HepG2 (cell line): ENCODE measurements around the gene ANXA6. TPM values are rescaled to one million over a fixed set of nuclear protein-coding genes. Genes with fewer than 3 reads are reported as not detected.
A peak's percentile ranks its signal among the peaks of the same experiment; 100 is the strongest.

Experiments
- AGO2 ChIP-seq: fragments of 200-400 bp; formaldehyde crosslinking; optimal IDR thresholded peaks from 2 replicates; pipeline ENCODE3; 2017; ENCODE audit warnings: mild to moderate bottlenecking, low read depth, low read length, moderate library complexity
- ARHGAP35 ChIP-seq: sonication (generic); formaldehyde crosslinking; IDR thresholded peaks from 2 replicates; pipeline ENCODE4 v1.9.0; 2022; ENCODE audit warnings: mild to moderate bottlenecking, inconsistent platforms, moderate library complexity, missing genetic modification reagents, borderline replicate concordance
- CBX2 ChIP-seq, 2 experiments: fragments of 200-600 bp in 1 of 2; sonication (generic); formaldehyde crosslinking in 1 of 2; IDR thresholded peaks; 2 replicates each; pipeline versions ENCODE4 v1.7.0 to v1.8.1; 2018 to 2022; ENCODE audit warnings: low read depth in 2 of 2, low read length in 1 of 2, mild to moderate bottlenecking in 1 of 2, missing genetic modification reagents in 1 of 2
- FOXP4 ChIP-seq: sonication (generic); formaldehyde crosslinking; IDR thresholded peaks from 2 replicates; pipeline ENCODE4 v1.4.0; 2020; ENCODE audit warnings: missing genetic modification reagents
- GATA4 ChIP-seq: sonication (generic); IDR thresholded peaks from 2 replicates; pipeline ENCODE4 v1.6.1; 2016; ENCODE audit warnings: antibody characterized with exemption, low read depth, borderline replicate concordance
- GZF1 ChIP-seq: sonication (generic); formaldehyde crosslinking; IDR thresholded peaks from 2 replicates; pipeline ENCODE4 v1.5.1; 2020; ENCODE audit warnings: mild to moderate bottlenecking, missing genetic modification reagents
- HMGA1 ChIP-seq: sonication (generic); formaldehyde crosslinking; conservative IDR thresholded peaks from 2 replicates; pipeline ENCODE4 v1.4.0; 2020; ENCODE audit warnings: missing genetic modification reagents
- KDM6A ChIP-seq: IDR thresholded peaks from 2 replicates; pipeline ENCODE4 v1.6.1; 2016; ENCODE audit warnings: low read depth
- MTA1 ChIP-seq: sonication (generic); formaldehyde crosslinking; IDR thresholded peaks from 2 replicates; pipeline ENCODE4 v1.4.0; 2020; ENCODE audit warnings: missing genetic modification reagents, mild to moderate bottlenecking, borderline replicate concordance
- REST ChIP-seq, 2 experiments: IDR thresholded peaks; 2 replicates each; pipeline ENCODE4 v1.6.1; 2011 to 2012; ENCODE audit warnings: low read length in 2 of 2, borderline replicate concordance in 1 of 2, low read depth in 1 of 2, mild to moderate bottlenecking in 1 of 2, moderate library complexity in 1 of 2
- TCF12 ChIP-seq, 2 experiments: fragments of 450-650 bp in 1 of 2; sonication (generic) in 1 of 2; formaldehyde crosslinking in 1 of 2; IDR thresholded peaks; 2 replicates each; pipeline versions ENCODE4 v1.6.1 to v1.8.0; 2017 to 2022; ENCODE audit warnings: antibody characterized with exemption in 1 of 2, mild to moderate bottlenecking in 1 of 2, missing genetic modification reagents in 1 of 2, moderate library complexity in 1 of 2
- TEAD3 ChIP-seq: optimal IDR thresholded peaks from 2 replicates; pipeline ENCODE3; 2016; ENCODE audit warnings: borderline replicate concordance
- ZFX ChIP-seq: sonication (generic); formaldehyde crosslinking; IDR thresholded peaks from 2 replicates; pipeline ENCODE4 v1.4.0; 2020; ENCODE audit warnings: mild to moderate bottlenecking, low read depth, missing genetic modification reagents, moderate library complexity
- ZNF503 ChIP-seq: sonication (generic); formaldehyde crosslinking; IDR thresholded peaks from 2 replicates; pipeline ENCODE4 v1.4.0; 2020; ENCODE audit warnings: missing genetic modification reagents
- ZNF562 ChIP-seq: sonication (generic); formaldehyde crosslinking; IDR thresholded peaks from 2 replicates; pipeline ENCODE4 v1.8.0; 2022; ENCODE audit warnings: missing genetic modification reagents, borderline replicate concordance
- ZNF570 ChIP-seq: sonication (generic); formaldehyde crosslinking; IDR thresholded peaks from 2 replicates; pipeline ENCODE4 v1.4.0; 2020; ENCODE audit warnings: mild to moderate bottlenecking, missing genetic modification reagents, borderline replicate concordance
- ZNF674 ChIP-seq: sonication (generic); formaldehyde crosslinking; IDR thresholded peaks from 2 replicates; pipeline ENCODE4 v1.5.0; 2020; ENCODE audit warnings: low read depth, mild to moderate bottlenecking, missing genetic modification reagents
- ZNF768 ChIP-seq: sonication (generic); formaldehyde crosslinking; IDR thresholded peaks from 2 replicates; pipeline ENCODE4 v1.4.0; 2020; ENCODE audit warnings: missing genetic modification reagents
- ZNF781 ChIP-seq: sonication (generic); formaldehyde crosslinking; IDR thresholded peaks from 2 replicates; pipeline ENCODE4 v1.5.1; 2020; ENCODE audit warnings: borderline replicate concordance, mild to moderate bottlenecking, missing genetic modification reagents; ENCODE audit errors: not compliant biosample characterization
- ZNF816 ChIP-seq: sonication (generic); formaldehyde crosslinking; IDR thresholded peaks from 2 replicates; pipeline ENCODE4 v1.8.0; 2022; ENCODE audit warnings: missing genetic modification reagents, mild to moderate bottlenecking, borderline replicate concordance
- polyA plus RNA-seq, 8 experiments: library from polyadenylated mRNA; depleted of rRNA in 3 of 8; stranded (reverse) in 7 of 8; unstranded in 1 of 8; fragments of >200 nt; fragmentation: Illumina TruSeq in 4 of 8; extraction: Trizol in 4 of 8; gene quantifications; 2 replicates each; pipeline versions ENCODE4 v1.2.1 to v1.2.3, GENCODE V29; 2011 to 2016; ENCODE audit warnings: low read depth in 4 of 8, missing spikeins in 1 of 8, mixed read lengths in 1 of 8; ENCODE audit not compliant: insufficient read depth in 1 of 8
- total RNA-seq, 5 experiments: library from RNA; depleted of rRNA; stranded (reverse); fragments of >200 nt; fragmentation: Illumina TruSeq; extraction: Trizol; gene quantifications; 2 replicates each; pipeline ENCODE4 v1.2.3, GENCODE V29; 2016; ENCODE audit warnings: low read depth in 1 of 5

ANXA6 gene
- total and polyA plus RNA-seq, 2 of the 13 experiments (the other 11 are each of a cell fraction or from before 2014, with no cell fraction given): 103 to 125 TPM

- TF ChIP-seq REST (IDR thresholded peaks at IDR 0.05; ENCODE audit: borderline replicate concordance in 1 of 2, low read depth in 1 of 2, low read length in 2 of 2): no peak
- no peak for TF ChIP-seq MTA1
- TF ChIP-seq AGO2: peak; percentile 24
- no peak for TF ChIP-seq FOXP4 (CRISPR knock-in tag)
- no peak for TF ChIP-seq ARHGAP35 (CRISPR knock-in tag)
- no peak for TF ChIP-seq ZNF570
- TF ChIP-seq HMGA1: no peak
- TF ChIP-seq GATA4: no peak
- peak; percentile 4 for TF ChIP-seq ZFX (CRISPR knock-in tag)
- no peak for TF ChIP-seq TCF12 (IDR thresholded peaks at IDR 0.05)
- no peak for TF ChIP-seq TCF12 (CRISPR knock-in tag; IDR thresholded peaks at IDR 0.05)
- TF ChIP-seq ZNF768: peak; percentile 90
- TF ChIP-seq GZF1: 0 out of 2 replicates have a peak, but pooled peaks have one; percentile 58
- TF ChIP-seq ZNF562: no peak
- no peak for TF ChIP-seq KDM6A (CRISPR knock-in tag)
- TF ChIP-seq CBX2 (IDR thresholded peaks at IDR 0.05; ENCODE audit: low read depth, low read length): no peak
- 0 out of 2 replicates have a peak, but pooled peaks have one; percentile 8 for TF ChIP-seq CBX2 (CRISPR knock-in tag; IDR thresholded peaks at IDR 0.05; ENCODE audit: low read depth)
- 0 out of 2 replicates have a peak, but pooled peaks have one; percentile 39 for TF ChIP-seq ZNF816 (CRISPR knock-in tag)
- no peak for TF ChIP-seq ZNF503
- TF ChIP-seq ZNF674 (CRISPR knock-in tag): no peak
- no peak for TF ChIP-seq TEAD3 (CRISPR knock-in tag)
- TF ChIP-seq ZNF781 (CRISPR knock-in tag): peak; percentile 20
These were observed 815 bp downstream of the ANXA6 start (continued) for GRCh38 chr5:151156507-151157420.
